ENCODE results near the gene PUM1. TPM values are rescaled to one million over a fixed set of nuclear protein-coding genes. Genes with fewer than 3 reads are reported as not detected.

The PUM1 gene
- total RNA-seq, 1 experiment from 2014 or later = 64.4 TPM

GRCh38 chr1:30916296-30916695 is 149.2 kb downstream of the PUM1 start:
- in situ Hi-C loops (cut with HindIII; ENCODE audit: low sequenced_read_pairs) = no loop called here
- DNase-seq (ENCODE audit: low spot score) = no peak

- in situ Hi-C loops (cut with HindIII; ENCODE audit: low sequenced_read_pairs) = no loop called here
- no peak for DNase-seq (ENCODE audit: low spot score)
These were observed 149.9 kb downstream of the PUM1 start for GRCh38 chr1:30915491-30916230.

GRCh38 chr1:30914931-30915330 is 150.6 kb downstream of the PUM1 start:
- in situ Hi-C loops (cut with HindIII; ENCODE audit: low sequenced_read_pairs) = loop anchor here (5.0 kb wide), 1 partner anchor 113 kb away; no protein-coding TSS in a partner anchor
- DNase-seq (ENCODE audit: low spot score) = no peak

GRCh38 chr1:30914587-30914922 is 151.0 kb downstream of the PUM1 start:
- no peak for DNase-seq (ENCODE audit: low spot score)
- in situ Hi-C loops (cut with HindIII; ENCODE audit: low sequenced_read_pairs) = loop anchor here (5.0 kb wide), 1 partner anchor 112 kb away; no protein-coding TSS in a partner anchor

- in situ Hi-C loops (cut with HindIII; ENCODE audit: low sequenced_read_pairs) = loop anchor here (5.0 kb wide), 1 partner anchor 111 kb away; no protein-coding TSS in a partner anchor
These were observed 152.4 kb downstream of the PUM1 start for GRCh38 chr1:30912913-30913652.

GRCh38 chr1:30912224-30912623 is 153.3 kb downstream of the PUM1 start:
- in situ Hi-C loops (cut with HindIII; ENCODE audit: low sequenced_read_pairs) = loop anchor here (5.0 kb wide), 1 partner anchor 110 kb away; no protein-coding TSS in a partner anchor
- no peak for DNase-seq (ENCODE audit: low spot score)

More at GRCh38 chr1:30912913-30913652, 152.4 kb downstream of the PUM1 start:
- no peak for DNase-seq (ENCODE audit: low spot score)

GRCh38 chr1:30911059-30911954 is 154.2 kb downstream of the PUM1 start:
- in situ Hi-C loops (cut with HindIII; ENCODE audit: low sequenced_read_pairs) = loop anchor here (5.0 kb wide), 1 partner anchor 109 kb away; no protein-coding TSS in a partner anchor
- DNase-seq (ENCODE audit: low spot score) = peak; percentile 89

GRCh38 chr1:30909365-30910068 is 156.0 kb downstream of the PUM1 start:
- no peak for DNase-seq (ENCODE audit: low spot score)
- in situ Hi-C loops (cut with HindIII; ENCODE audit: low sequenced_read_pairs) = loop anchor here (5.0 kb wide), 1 partner anchor 107 kb away; no protein-coding TSS in a partner anchor

GRCh38 chr1:30908696-30909364 is 156.7 kb downstream of the PUM1 start, which contains the start of gene SDC3:
SDC3 (minus strand) TSS chr1:30908758; CDS start chr1:30908586, 172 bp downstream.
- DNase-seq (ENCODE audit: low spot score) = no peak
- in situ Hi-C loops (cut with HindIII; ENCODE audit: low sequenced_read_pairs) = no loop called here

- in situ Hi-C loops (cut with HindIII; ENCODE audit: low sequenced_read_pairs) = no loop called here
- no peak for DNase-seq (ENCODE audit: low spot score)
These were observed 157.2 kb downstream of the PUM1 start for GRCh38 chr1:30908316-30908695.

- no peak for DNase-seq (ENCODE audit: low spot score)
- in situ Hi-C loops (cut with HindIII; ENCODE audit: low sequenced_read_pairs) = no loop called here
These were observed 157.8 kb downstream of the PUM1 start for GRCh38 chr1:30907481-30908315.

GRCh38 chr1:30906631-30907441 is 158.7 kb downstream of the PUM1 start:
- no peak for DNase-seq (ENCODE audit: low spot score)
- in situ Hi-C loops (cut with HindIII; ENCODE audit: low sequenced_read_pairs) = no loop called here

- in situ Hi-C loops (cut with HindIII; ENCODE audit: low sequenced_read_pairs) = no loop called here
- no peak for DNase-seq (ENCODE audit: low spot score)
These were observed 159.4 kb downstream of the PUM1 start for GRCh38 chr1:30905916-30906620.

- DNase-seq (ENCODE audit: low spot score) = no peak
These were observed 160.1 kb downstream of the PUM1 start for GRCh38 chr1:30905403-30905802.

GRCh38 chr1:30904962-30905335 is 160.6 kb downstream of the PUM1 start:
- in situ Hi-C loops (cut with HindIII; ENCODE audit: low sequenced_read_pairs) = no loop called here
- DNase-seq (ENCODE audit: low spot score) = no peak

More at GRCh38 chr1:30905403-30905802, 160.1 kb downstream of the PUM1 start:
- in situ Hi-C loops (cut with HindIII; ENCODE audit: low sequenced_read_pairs) = no loop called here

Data from G401 (cell line).